HCT116 (cell line): ENCODE data around the gene SFPQ. TPM values are rescaled to one million over a fixed set of nuclear protein-coding genes. Genes with fewer than 3 reads are reported as not detected.
A peak's percentile ranks its signal among the peaks of the same experiment; 100 is the strongest.

Experiments used
- ATAC-seq: fragments of 200-7000 bp; cut with Tn5 transposase; 2 replicates; pipeline ENCODE4 v1.9.1; 2020; ENCODE audit warnings: mild to moderate bottlenecking, moderate library complexity
- Bru-seq: library from RNA; stranded (reverse); fragments of 400-500 nt; gene quantifications from one replicate; lab custom pipeline; 2021; lab: Mats Ljungman, UMichigan
- BruChase-seq, 2 experiments: library from RNA; stranded (reverse); fragments of 400-500 nt; gene quantifications; one replicate each; lab custom pipeline; 2021; lab: Mats Ljungman, UMichigan
- BruUV-seq: library from RNA; stranded (reverse); fragments of 400-500 nt; replicated peaks from 2 replicates; lab custom pipeline; 2021; lab: Mats Ljungman, UMichigan
- CTCF ChIA-PET: fragments of 300-600 bp; sonication (Branson Sonifier 250); formaldehyde crosslinking; loops from one replicate; lab custom pipeline; 2021; ENCODE audit warnings: antibody characterized with exemption; lab: Charles Lee
- POLR2A ChIA-PET: fragments of 300-600, 350-600 bp; sonication (Branson Sonifier 250); formaldehyde crosslinking; loops from one replicate; lab custom pipeline; 2021; ENCODE audit warnings: antibody characterized with exemption; lab: Charles Lee
- RAD21 ChIA-PET, 2 experiments: fragments of 300-600 bp; sonication (Branson Sonifier 250); formaldehyde crosslinking; loops; one replicate each; lab custom pipeline; 2023; ENCODE audit warnings: low total read pairs in 2 of 2; ENCODE audit not compliant: uncharacterized antibody in 2 of 2, unreplicated experiment in 2 of 2, low non-redundant PET in 1 of 2; lab: Charles Lee
- DNase-seq: peaks from one replicate; pipeline ENCODE4 v3.0.0-alpha.2; 2010; ENCODE audit warnings: low read depth, low spot score
- H2AFZ ChIP-seq: fragments of 200-600 bp; shearing (Covaris generic), sonication (generic); 2 replicates; pipeline ENCODE4 v1.6.1; 2017; ENCODE audit warnings: low read depth, mixed run types, mixed read lengths, antibody characterized with exemption, low read length; ENCODE audit not compliant: poor library complexity, severe bottlenecking
- H3K27ac ChIP-seq: 2 replicates; pipeline ENCODE4 v1.5.1; 2012; ENCODE audit warnings: low read depth, low read length
- H3K27me3 ChIP-seq: fragments of 200-600 bp; sonication (generic); 2 replicates; pipeline ENCODE4 v1.6.1; 2016; ENCODE audit warnings: mixed run types, low read length, mixed read lengths; ENCODE audit not compliant: insufficient read depth
- H3K36me3 ChIP-seq, 2 experiments: fragments of 200-500 bp in 1 of 2; fragments of 200-600 bp in 1 of 2; sonication (Bioruptor generic) in 1 of 2; sonication (generic) in 1 of 2; 2 replicates each; pipeline versions ENCODE4 v1.5.1 to v1.6.1; 2014 to 2016; ENCODE audit warnings: low read length in 2 of 2, inconsistent platforms in 1 of 2, mixed read lengths in 1 of 2, mixed run types in 1 of 2; ENCODE audit not compliant: insufficient read depth in 2 of 2, control insufficient read depth in 1 of 2
- H3K4me1 ChIP-seq, 2 experiments: fragments of 200-600 bp in 1 of 2; sonication (generic) in 1 of 2; 2 replicates each; pipeline versions ENCODE4 v1.5.1 to v1.6.1; 2012 to 2017; ENCODE audit warnings: low read length in 2 of 2, inconsistent platforms in 1 of 2, mild to moderate bottlenecking in 1 of 2, mixed read lengths in 1 of 2, mixed run types in 1 of 2, moderate library complexity in 1 of 2; ENCODE audit not compliant: insufficient read depth in 2 of 2, control insufficient read depth in 1 of 2
- H3K4me2 ChIP-seq: fragments of 200-600 bp; sonication (generic); 2 replicates; pipeline ENCODE4 v1.6.1; 2017; ENCODE audit warnings: mixed run types, low read length, mixed read lengths
- H3K4me3 ChIP-seq, 2 experiments: fragments of 200-600 bp in 1 of 2; sonication (generic) in 1 of 2; replicated peaks in 1 of 2; 2 replicates each; pipeline ENCODE4 v1.5.1; 2011 to 2016; ENCODE audit warnings: low read length in 2 of 2, control low read depth in 1 of 2, low read depth in 1 of 2, mild to moderate bottlenecking in 1 of 2, mixed read lengths in 1 of 2, mixed run types in 1 of 2
- H3K79me2 ChIP-seq: fragments of 200-600 bp; sonication (generic); 2 replicates; pipeline ENCODE4 v1.6.1; 2017; ENCODE audit warnings: mild to moderate bottlenecking, mixed run types, low read length, moderate library complexity, mixed read lengths; ENCODE audit not compliant: insufficient read depth
- H3K9ac ChIP-seq: fragments of 200-600 bp; sonication (generic); 2 replicates; pipeline ENCODE4 v1.6.1; 2016; ENCODE audit warnings: low read length, mixed read lengths
- H3K9me2 ChIP-seq: fragments of 200-600 bp; sonication (generic), shearing (Covaris generic); 2 replicates; pipeline ENCODE4 v1.6.1; 2017; ENCODE audit warnings: mixed run types, mild to moderate bottlenecking, moderate library complexity; ENCODE audit not compliant: insufficient read depth
- H3K9me3 ChIP-seq, 2 experiments: fragments of 200-500 bp in 1 of 2; fragments of 200-600 bp in 1 of 2; sonication (Bioruptor generic) in 1 of 2; sonication (generic) in 1 of 2; 2 replicates each; pipeline ENCODE4 v1.6.1; 2014 to 2017; ENCODE audit warnings: low read length in 2 of 2, mixed read lengths in 2 of 2, inconsistent platforms in 1 of 2, low read depth in 1 of 2, mild to moderate bottlenecking in 1 of 2, mixed run types in 1 of 2, moderate library complexity in 1 of 2; ENCODE audit not compliant: control insufficient read depth in 1 of 2, insufficient read depth in 1 of 2
- H4K20me1 ChIP-seq: fragments of 200-600 bp; sonication (generic), shearing (Covaris generic); 2 replicates; pipeline ENCODE4 v1.6.1; 2017; ENCODE audit warnings: mixed run types, mild to moderate bottlenecking, moderate library complexity; ENCODE audit not compliant: insufficient read depth
- CBX3 ChIP-seq: IDR thresholded peaks from 2 replicates; pipeline ENCODE4 v1.6.1; 2012; ENCODE audit warnings: low read depth
- CEBPB ChIP-seq: IDR thresholded peaks from 2 replicates; pipeline ENCODE4 v1.6.1; 2012; ENCODE audit warnings: low read depth
- EGR1 ChIP-seq: IDR thresholded peaks from 2 replicates; pipeline ENCODE4 v1.6.1; 2012; ENCODE audit warnings: low read depth
- ELF1 ChIP-seq: IDR thresholded peaks from 2 replicates; pipeline ENCODE4 v1.6.1; 2012; ENCODE audit warnings: low read depth, borderline replicate concordance
- EZH2 ChIP-seq: fragments of 200-600 bp; sonication (generic); IDR thresholded peaks from 2 replicates; pipeline ENCODE4 v1.6.1; 2017; ENCODE audit warnings: antibody characterized with exemption, mixed run types
- EZH2phosphoT487 ChIP-seq: fragments of 200-600 bp; IDR thresholded peaks from 2 replicates; pipeline ENCODE4 v1.6.1; 2018; ENCODE audit warnings: antibody characterized with exemption, borderline replicate concordance
- FOSL1 ChIP-seq: IDR thresholded peaks from 2 replicates; pipeline ENCODE4 v1.6.1; 2012; ENCODE audit warnings: low read depth
- POLR2A ChIP-seq: IDR thresholded peaks from 2 replicates; pipeline ENCODE4 v1.7.0; 2011; ENCODE audit warnings: borderline replicate concordance; ENCODE audit not compliant: insufficient read depth, insufficient read length; ENCODE audit errors: extremely low read depth
- POLR2AphosphoS5 ChIP-seq: IDR thresholded peaks from 2 replicates; pipeline ENCODE4 v1.6.1; 2011; ENCODE audit warnings: mild to moderate bottlenecking, low read depth, low read length, moderate library complexity
- RAD21 ChIP-seq: IDR thresholded peaks from 2 replicates; pipeline ENCODE4 v1.6.1; 2012; ENCODE audit warnings: low read depth, mild to moderate bottlenecking
- SIN3A ChIP-seq: IDR thresholded peaks from 2 replicates; pipeline ENCODE4 v1.6.1; 2012; ENCODE audit warnings: low read depth
- SP1 ChIP-seq: IDR thresholded peaks from 2 replicates; pipeline ENCODE4 v1.6.1; 2012; ENCODE audit warnings: low read depth
- SRF ChIP-seq: IDR thresholded peaks from 2 replicates; pipeline ENCODE4 v1.6.1; 2012; ENCODE audit warnings: low read depth
- TCF7L2 ChIP-seq: IDR thresholded peaks from 2 replicates; pipeline ENCODE4 v1.7.0; 2011; ENCODE audit warnings: borderline replicate concordance, inconsistent platforms; ENCODE audit not compliant: insufficient read depth, insufficient read length; ENCODE audit errors: extremely low read depth
- YY1 ChIP-seq: IDR thresholded peaks from 2 replicates; pipeline ENCODE4 v1.6.1; 2011; ENCODE audit warnings: low read length, low read depth, moderate library complexity, mild to moderate bottlenecking; ENCODE audit not compliant: insufficient replicate concordance; ENCODE audit errors: extremely low read depth
- intact Hi-C: fragments of 100-400 bp; cut with micrococcal nuclease; formaldehyde crosslinking; loops from 2 replicates; pipeline ENCODE4 v1.10.0; 2022
- long read RNA-seq: library from polyadenylated mRNA; unstranded; transcript quantifications from one replicate; pipeline ENCODE4 v2.0.0, GENCODE V29; 2021; ENCODE audit not compliant: unreplicated experiment
- polyA plus RNA-seq: library from polyadenylated mRNA; unstranded; fragments of >200 nt; gene quantifications from 2 replicates; pipeline ENCODE4 v1.2.1, GENCODE V29; 2012; ENCODE audit warnings: missing spikeins
- total RNA-seq: library from RNA; stranded (reverse); gene quantifications from one replicate; pipeline ENCODE4 v1.2.1, GENCODE V29; 2021; ENCODE audit not compliant: unreplicated experiment
- TF ChIP-seq, protein P1 (sequence below), 3 experiments: fragments of 200-600 bp in 1 of 3; sonication (generic) in 1 of 3; IDR thresholded peaks in 2 of 3; conservative IDR thresholded peaks in 1 of 3; 2 replicates each; pipeline ENCODE4 v1.5.1; 2012 to 2017; ENCODE audit warnings: low read depth in 2 of 3, low read length in 2 of 3, antibody characterized with exemption in 1 of 3, borderline replicate concordance in 1 of 3, control low read depth in 1 of 3, mild to moderate bottlenecking in 1 of 3, mixed read lengths in 1 of 3, mixed run types in 1 of 3, moderate library complexity in 1 of 3; ENCODE audit not compliant: insufficient read depth in 1 of 3
- TF ChIP-seq, protein P2 (sequence below): IDR thresholded peaks from 2 replicates; pipeline ENCODE4 v1.6.1; 2012

The SFPQ gene, protein sequence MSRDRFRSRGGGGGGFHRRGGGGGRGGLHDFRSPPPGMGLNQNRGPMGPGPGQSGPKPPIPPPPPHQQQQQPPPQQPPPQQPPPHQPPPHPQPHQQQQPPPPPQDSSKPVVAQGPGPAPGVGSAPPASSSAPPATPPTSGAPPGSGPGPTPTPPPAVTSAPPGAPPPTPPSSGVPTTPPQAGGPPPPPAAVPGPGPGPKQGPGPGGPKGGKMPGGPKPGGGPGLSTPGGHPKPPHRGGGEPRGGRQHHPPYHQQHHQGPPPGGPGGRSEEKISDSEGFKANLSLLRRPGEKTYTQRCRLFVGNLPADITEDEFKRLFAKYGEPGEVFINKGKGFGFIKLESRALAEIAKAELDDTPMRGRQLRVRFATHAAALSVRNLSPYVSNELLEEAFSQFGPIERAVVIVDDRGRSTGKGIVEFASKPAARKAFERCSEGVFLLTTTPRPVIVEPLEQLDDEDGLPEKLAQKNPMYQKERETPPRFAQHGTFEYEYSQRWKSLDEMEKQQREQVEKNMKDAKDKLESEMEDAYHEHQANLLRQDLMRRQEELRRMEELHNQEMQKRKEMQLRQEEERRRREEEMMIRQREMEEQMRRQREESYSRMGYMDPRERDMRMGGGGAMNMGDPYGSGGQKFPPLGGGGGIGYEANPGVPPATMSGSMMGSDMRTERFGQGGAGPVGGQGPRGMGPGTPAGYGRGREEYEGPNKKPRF
- 327 TPM for total RNA-seq
- 160 and 174 TPM in 2 replicates for polyA plus RNA-seq
- percentile 100 among the genes with signal in this experiment for Bru-seq, nascent RNA
- percentile 99 among the genes with signal in this experiment for BruChase-seq, experiment 1, labeled RNA remaining after a 6-hour chase
- percentile 100 among the genes with signal in this experiment for BruChase-seq, experiment 2, labeled RNA remaining after a 2-hour chase
- long read RNA-seq, transcript SFPQ-203 (3 exons, 1,431 nt), result minor isoform, 7 of 1,053 reads
- long read RNA-seq, transcript SFPQ-205 (3 exons, 2,835 nt), result minor isoform, 13 of 1,053 reads
- long read RNA-seq, transcript SFPQ-201 (10 exons, 3,747 nt), result major isoform, 891 of 1,053 reads
- long read RNA-seq, partial matches to known transcripts, result 89 of 1,053 reads
- long read RNA-seq, other reads (novel, unspliced or antisense), result 52 of 1,053 reads

DNA sequence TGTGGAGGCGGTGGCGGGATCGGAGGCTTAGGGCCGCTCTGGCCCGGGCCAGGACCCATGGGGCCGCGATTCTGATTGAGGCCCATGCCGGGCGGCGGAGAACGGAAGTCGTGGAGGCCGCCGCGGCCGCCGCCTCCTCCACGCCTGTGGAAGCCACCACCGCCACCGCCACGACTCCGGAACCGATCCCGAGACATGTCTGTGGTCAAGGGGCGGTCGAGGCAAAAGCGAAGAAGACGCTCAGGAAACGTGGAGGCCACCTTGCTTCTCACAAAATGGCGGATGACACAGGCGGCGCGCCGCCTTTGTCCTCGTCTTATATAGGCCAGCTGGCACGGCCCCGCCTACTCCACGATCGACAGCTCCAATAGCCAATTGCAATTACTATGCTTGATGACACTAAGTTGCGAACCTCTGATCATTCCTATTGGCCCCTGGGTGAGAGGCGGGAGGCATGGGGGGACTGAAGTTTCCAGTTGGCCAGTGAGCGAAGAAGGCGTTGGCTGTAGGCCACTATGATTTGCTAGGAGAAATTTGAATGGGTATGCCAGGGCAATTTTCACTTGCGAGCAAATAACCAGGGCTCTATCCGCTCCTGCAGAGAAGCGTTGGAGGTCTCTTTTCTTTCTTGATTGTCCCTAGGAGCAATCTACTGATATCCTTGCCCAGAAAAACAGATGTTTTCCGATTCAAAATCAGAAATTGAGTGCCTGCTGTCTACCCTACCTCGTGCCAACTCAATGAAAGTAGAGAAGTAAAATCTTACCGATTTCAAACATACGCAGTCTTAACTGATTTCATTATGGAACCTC lies at the start of gene SFPQ:
Gene SFPQ, minus strand, starts transcription at position 293 of the 812 bp plus-strand sequence. Its CDS starts 96 bp downstream, at position 197.
- CTCF ChIA-PET, result no interaction called here
- H3K36me3 ChIP-seq, result peaks cover 36 to 38% of the 10 kb centered on the region in 2 experiments
- ATAC-seq (peak; percentile 91), DNase-seq (peak; percentile 98)
- BruUV-seq, result TSS peak; percentile 97
- H3K9me3 ChIP-seq, result no peaks in the 10 kb centered on the region
- peaks cover 35% of the 10 kb centered on the region for H4K20me1 ChIP-seq
- POLR2A ChIA-PET, result interaction anchor here (0.6 to 1.6 kb wide), 8 partner anchors 9 to 327 kb away, joined by 3 to 16 read pairs (median 3); partner anchors contain the start of gene ZMYM1
- peaks cover 49% of the 10 kb centered on the region for H3K79me2 ChIP-seq
- H2AFZ ChIP-seq, result peak within 1 kb of the TSS; percentile 14
- peak within 1 kb of the TSS; percentile 95 for H3K4me2 ChIP-seq
- peak within 1 kb of the TSS; percentile 69 to 85 for H3K4me3 ChIP-seq
- H3K9me2 ChIP-seq, result no peaks in the 10 kb centered on the region
- no peaks in the 10 kb centered on the region for H3K27me3 ChIP-seq
- H3K27ac ChIP-seq, result peak within 1 kb of the TSS; percentile 97
- peak within 1 kb of the TSS; percentile 99 for H3K9ac ChIP-seq
- RAD21 ChIA-PET, result no interaction called here
- peaks cover 8 to 25% of the 10 kb centered on the region in 2 experiments for H3K4me1 ChIP-seq
- intact Hi-C loops, result loop anchor here (2.0 kb wide), 1 partner anchor 364 kb away; the partner anchor contains the start of genes KIAA0319L and NCDN
- peak; percentile 98 for TF ChIP-seq SIN3A
- no peak for TF ChIP-seq RAD21
- TF ChIP-seq EZH2, result no peak
- peak; percentile 99 for TF ChIP-seq SP1
- TF ChIP-seq, protein P1, sequence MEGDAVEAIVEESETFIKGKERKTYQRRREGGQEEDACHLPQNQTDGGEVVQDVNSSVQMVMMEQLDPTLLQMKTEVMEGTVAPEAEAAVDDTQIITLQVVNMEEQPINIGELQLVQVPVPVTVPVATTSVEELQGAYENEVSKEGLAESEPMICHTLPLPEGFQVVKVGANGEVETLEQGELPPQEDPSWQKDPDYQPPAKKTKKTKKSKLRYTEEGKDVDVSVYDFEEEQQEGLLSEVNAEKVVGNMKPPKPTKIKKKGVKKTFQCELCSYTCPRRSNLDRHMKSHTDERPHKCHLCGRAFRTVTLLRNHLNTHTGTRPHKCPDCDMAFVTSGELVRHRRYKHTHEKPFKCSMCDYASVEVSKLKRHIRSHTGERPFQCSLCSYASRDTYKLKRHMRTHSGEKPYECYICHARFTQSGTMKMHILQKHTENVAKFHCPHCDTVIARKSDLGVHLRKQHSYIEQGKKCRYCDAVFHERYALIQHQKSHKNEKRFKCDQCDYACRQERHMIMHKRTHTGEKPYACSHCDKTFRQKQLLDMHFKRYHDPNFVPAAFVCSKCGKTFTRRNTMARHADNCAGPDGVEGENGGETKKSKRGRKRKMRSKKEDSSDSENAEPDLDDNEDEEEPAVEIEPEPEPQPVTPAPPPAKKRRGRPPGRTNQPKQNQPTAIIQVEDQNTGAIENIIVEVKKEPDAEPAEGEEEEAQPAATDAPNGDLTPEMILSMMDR (IDR thresholded peaks at IDR 0.05 in 2 of 3, conservative IDR thresholded peaks at IDR 0.05 in 1 of 3; ENCODE audit: borderline replicate concordance in 1 of 3, insufficient read depth in 1 of 3, low read depth in 2 of 3, low read length in 2 of 3), result no peak
- no peak for TF ChIP-seq ELF1
- TF ChIP-seq POLR2AphosphoS5, result peak; percentile 100
- TF ChIP-seq EZH2phosphoT487, result no peak
- peak; percentile 77 for TF ChIP-seq TCF7L2
- peak; percentile 54; the same call in 1 of the 2 replicates for TF ChIP-seq EGR1
- TF ChIP-seq YY1, result peak; percentile 96
- TF ChIP-seq SRF, result no peak
- no peak; the same call in 1 of the 2 replicates for TF ChIP-seq CBX3
- no peak for TF ChIP-seq CEBPB
- peak; percentile 96 for TF ChIP-seq POLR2A
- TF ChIP-seq FOSL1, result no peak
- TF ChIP-seq, protein P2, sequence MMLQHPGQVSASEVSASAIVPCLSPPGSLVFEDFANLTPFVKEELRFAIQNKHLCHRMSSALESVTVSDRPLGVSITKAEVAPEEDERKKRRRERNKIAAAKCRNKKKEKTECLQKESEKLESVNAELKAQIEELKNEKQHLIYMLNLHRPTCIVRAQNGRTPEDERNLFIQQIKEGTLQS, result no peak
